ENCODE measurements around the gene SPDYE1.

The SPDYE1 gene

DNA sequence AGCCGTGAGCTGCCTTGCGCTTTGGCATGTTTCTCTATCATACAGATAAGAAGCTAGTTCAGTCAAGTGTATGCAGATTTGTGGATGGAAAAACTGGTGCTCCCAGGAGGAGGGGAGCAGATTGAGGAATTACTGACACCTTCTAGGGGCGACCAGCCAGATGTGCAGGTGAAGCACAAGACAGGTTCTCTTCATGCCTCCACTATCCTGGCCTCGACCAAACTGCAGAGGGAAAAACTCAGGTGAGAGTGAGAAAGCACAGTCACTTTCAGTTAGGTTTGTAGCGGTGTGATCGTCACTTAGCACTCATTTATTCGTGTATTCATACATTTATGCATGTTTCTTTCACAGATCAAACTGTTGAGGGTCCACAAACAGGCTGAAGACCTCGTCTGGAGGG is 46.2 kb downstream of the SPDYE1 start:
- H3K27ac ChIP-seq (ENCODE audit: low read depth, low read length) = peak overlapping the region; percentile 71
- H3K36me3 ChIP-seq (ENCODE audit: control insufficient read depth in 1 of 2, insufficient read depth in 2 of 2, low read length in 2 of 2) = peaks cover 6 to 13% of the 10 kb centered on the region in 2 donors
- H3K9me3 ChIP-seq (ENCODE audit: control insufficient read depth in 1 of 2, low read length in 2 of 2) = no peaks in the 10 kb centered on the region
- H3K4me1 ChIP-seq (ENCODE audit: control insufficient read depth in 1 of 2, insufficient read depth in 2 of 2, low read length in 2 of 2) = peaks cover 28 to 35% of the 10 kb centered on the region in 2 donors
- peak overlapping the region; percentile 90 to 92 for H3K4me3 ChIP-seq (ENCODE audit: low read depth in 1 of 2, low read length in 2 of 2)
- H3K9ac ChIP-seq (ENCODE audit: low read depth in 1 of 2, low read length in 2 of 2) = peak overlapping the region; percentile 87 to 98
- H3K27me3 ChIP-seq (ENCODE audit: control insufficient read depth in 1 of 2, insufficient read depth in 2 of 2, low read length in 2 of 2) = no peaks in the 10 kb centered on the region

DNA sequence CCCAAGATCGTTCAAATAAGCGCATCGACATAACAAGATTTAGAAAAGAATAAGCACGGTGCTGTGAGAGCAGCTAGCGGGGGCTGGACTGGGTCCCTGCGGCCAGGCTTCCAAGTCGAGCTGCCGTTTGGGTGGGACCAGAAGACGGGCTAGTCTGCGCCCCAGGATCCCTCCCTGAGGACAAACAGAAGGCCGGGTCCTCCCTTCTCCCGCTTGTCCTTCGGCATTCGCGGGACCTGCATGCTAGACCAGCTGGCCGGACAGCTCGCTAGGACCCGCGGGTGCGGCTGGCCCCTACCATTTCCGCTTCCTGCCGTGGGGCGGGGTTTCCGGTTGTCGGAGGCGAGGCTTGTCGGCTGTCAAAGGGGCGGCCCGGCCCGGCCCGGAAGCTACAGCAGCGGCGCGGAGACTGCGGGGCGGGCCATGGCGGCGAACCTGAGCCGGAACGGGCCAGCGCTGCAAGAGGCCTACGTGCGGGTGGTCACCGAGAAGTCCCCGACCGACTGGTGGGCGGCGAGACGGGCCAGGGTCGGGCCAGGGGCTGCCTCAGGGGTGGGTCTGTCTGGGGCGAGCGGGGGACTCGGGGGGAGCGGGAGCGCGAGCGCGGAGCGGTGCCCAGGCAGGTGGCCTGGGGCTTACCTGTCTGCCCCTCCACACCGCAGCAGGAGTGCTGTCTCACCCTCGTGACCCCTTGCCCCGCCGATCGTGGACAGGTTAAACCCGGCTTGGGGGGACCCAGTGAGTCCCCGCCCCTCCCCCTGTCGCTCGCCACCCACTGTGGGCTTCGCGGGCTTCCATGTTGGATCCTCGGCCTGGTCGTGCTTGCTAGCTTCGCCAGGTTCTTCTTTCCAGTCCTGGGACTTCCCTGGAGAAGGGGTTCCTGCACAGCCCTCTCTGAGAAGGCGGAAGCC is 46.9 kb downstream of the SPDYE1 start, which contains the start of gene DBNL:
TSS of gene DBNL (plus strand) at position 388 of the 911 bp plus-strand sequence. CDS start at position 424, 36 bp downstream.
- H3K27ac ChIP-seq (ENCODE audit: low read depth, low read length) = peak within 1 kb of the TSS; percentile 85
- peak within 1 kb of the TSS; percentile 87 to 98 for H3K9ac ChIP-seq (ENCODE audit: low read depth in 1 of 2, low read length in 2 of 2)
- peaks cover 28 to 35% of the 10 kb centered on the region in 2 donors for H3K4me1 ChIP-seq (ENCODE audit: control insufficient read depth in 1 of 2, insufficient read depth in 2 of 2, low read length in 2 of 2)
- no peaks in the 10 kb centered on the region for H3K9me3 ChIP-seq (ENCODE audit: control insufficient read depth in 1 of 2, low read length in 2 of 2)
- H3K27me3 ChIP-seq (ENCODE audit: control insufficient read depth in 1 of 2, insufficient read depth in 2 of 2, low read length in 2 of 2) = no peaks in the 10 kb centered on the region
- peaks cover 7 to 16% of the 10 kb centered on the region in 2 donors for H3K36me3 ChIP-seq (ENCODE audit: control insufficient read depth in 1 of 2, insufficient read depth in 2 of 2, low read length in 2 of 2)
- H3K4me3 ChIP-seq (ENCODE audit: low read depth in 1 of 2, low read length in 2 of 2) = peak within 1 kb of the TSS; percentile 90 to 92

DNA sequence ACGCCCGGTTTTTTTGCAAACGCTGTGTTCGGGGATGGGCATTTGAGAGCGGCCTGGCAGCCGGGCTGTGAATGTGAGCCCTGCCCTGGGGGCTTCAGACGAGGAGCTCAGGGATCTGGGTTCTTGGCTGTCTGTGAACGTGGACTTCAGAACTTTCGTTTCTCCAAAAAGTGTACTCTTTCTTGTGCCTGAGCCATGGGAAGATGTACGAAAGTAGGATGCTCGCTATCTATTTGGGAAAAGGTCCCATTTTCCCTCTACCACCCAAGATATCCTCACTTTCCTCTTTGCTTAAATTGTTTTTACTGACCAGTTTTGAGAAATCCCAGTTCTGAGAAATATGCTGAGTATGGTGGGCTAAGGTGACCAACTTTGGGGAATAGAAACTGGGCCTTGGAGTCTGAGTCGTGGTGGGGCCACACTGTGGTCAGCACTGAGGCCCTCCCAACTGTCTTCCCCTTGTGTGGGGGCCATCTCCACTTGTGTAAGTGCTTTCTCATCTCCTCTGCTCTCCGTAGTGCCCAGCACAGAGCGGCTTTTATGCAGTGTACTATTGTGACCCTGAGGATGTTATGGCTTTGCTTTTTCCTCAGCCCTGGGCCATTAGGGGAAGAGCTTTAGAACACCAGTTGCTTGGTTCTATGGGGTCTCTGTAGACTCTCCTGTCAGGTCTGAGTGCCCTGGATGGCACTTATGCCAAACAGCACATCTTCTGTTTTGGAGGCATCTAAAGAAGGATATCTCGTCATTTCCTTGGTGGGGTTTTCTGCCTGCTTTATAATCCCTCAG is 47.7 kb downstream of the SPDYE1 start:
- H3K4me3 ChIP-seq (ENCODE audit: low read depth in 1 of 2, low read length in 2 of 2) = peak overlapping the region; percentile 90 to 92
- H3K9ac ChIP-seq (ENCODE audit: low read depth in 1 of 2, low read length in 2 of 2) = peak overlapping the region; percentile 87 to 98
- peak overlapping the region; percentile 85 for H3K27ac ChIP-seq (ENCODE audit: low read depth, low read length)
- no peaks in the 10 kb centered on the region for H3K27me3 ChIP-seq (ENCODE audit: control insufficient read depth in 1 of 2, insufficient read depth in 2 of 2, low read length in 2 of 2)
- peaks cover 28 to 35% of the 10 kb centered on the region in 2 donors for H3K4me1 ChIP-seq (ENCODE audit: control insufficient read depth in 1 of 2, insufficient read depth in 2 of 2, low read length in 2 of 2)
- no peaks in the 10 kb centered on the region for H3K9me3 ChIP-seq (ENCODE audit: control insufficient read depth in 1 of 2, low read length in 2 of 2)
- H3K36me3 ChIP-seq (ENCODE audit: control insufficient read depth in 1 of 2, insufficient read depth in 2 of 2, low read length in 2 of 2) = peaks cover 15 to 24% of the 10 kb centered on the region in 2 donors

DNA sequence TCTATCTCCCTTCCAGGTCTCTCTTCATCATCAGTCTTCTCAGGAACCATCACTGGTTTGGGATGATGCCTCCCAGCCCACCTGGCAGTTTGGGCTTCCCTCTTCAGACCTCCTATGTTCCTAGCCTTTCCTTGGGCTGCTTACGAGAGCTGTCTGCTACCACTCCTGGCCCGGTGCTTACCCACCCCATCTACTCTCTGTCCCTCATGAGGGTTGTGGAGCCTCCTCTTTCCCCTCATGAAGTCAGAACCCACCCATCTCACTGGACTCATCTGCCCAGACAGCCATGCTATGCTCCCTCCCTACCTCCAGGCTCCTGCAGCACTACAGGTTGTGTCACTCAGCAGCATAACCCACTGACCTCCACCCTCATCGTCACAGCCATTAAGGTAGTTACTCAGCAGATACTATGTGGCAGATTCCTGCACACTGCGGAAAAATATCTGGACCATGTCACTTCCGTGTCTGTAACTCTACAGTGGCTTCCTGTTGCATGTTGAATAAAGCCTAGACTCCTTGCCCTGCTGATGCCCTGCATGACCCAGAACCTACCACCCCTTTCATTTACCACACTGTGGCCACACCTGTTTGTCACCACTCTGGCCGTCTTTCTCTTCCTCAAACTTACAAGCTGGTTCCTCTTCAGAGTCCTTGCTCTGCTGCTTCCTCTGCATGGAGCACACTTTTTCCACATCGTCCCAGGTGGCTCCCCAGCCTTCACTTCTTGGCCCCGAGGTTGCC is 48.8 kb downstream of the SPDYE1 start:
- H3K9ac ChIP-seq (ENCODE audit: low read depth in 1 of 2, low read length in 2 of 2) = no peak overlapping the region
- H3K4me3 ChIP-seq (ENCODE audit: low read depth in 1 of 2, low read length in 2 of 2) = peak overlapping the region in 1 of 2 donors; percentile 2
- H3K36me3 ChIP-seq (ENCODE audit: control insufficient read depth in 1 of 2, insufficient read depth in 2 of 2, low read length in 2 of 2) = peaks cover 24 to 35% of the 10 kb centered on the region in 2 donors
- H3K4me1 ChIP-seq (ENCODE audit: control insufficient read depth in 1 of 2, insufficient read depth in 2 of 2, low read length in 2 of 2) = peaks cover 28 to 35% of the 10 kb centered on the region in 2 donors
- H3K27me3 ChIP-seq (ENCODE audit: control insufficient read depth in 1 of 2, insufficient read depth in 2 of 2, low read length in 2 of 2) = no peaks in the 10 kb centered on the region
- no peak overlapping the region for H3K27ac ChIP-seq (ENCODE audit: low read depth, low read length)
- H3K9me3 ChIP-seq (ENCODE audit: control insufficient read depth in 1 of 2, low read length in 2 of 2) = no peaks in the 10 kb centered on the region

DNA sequence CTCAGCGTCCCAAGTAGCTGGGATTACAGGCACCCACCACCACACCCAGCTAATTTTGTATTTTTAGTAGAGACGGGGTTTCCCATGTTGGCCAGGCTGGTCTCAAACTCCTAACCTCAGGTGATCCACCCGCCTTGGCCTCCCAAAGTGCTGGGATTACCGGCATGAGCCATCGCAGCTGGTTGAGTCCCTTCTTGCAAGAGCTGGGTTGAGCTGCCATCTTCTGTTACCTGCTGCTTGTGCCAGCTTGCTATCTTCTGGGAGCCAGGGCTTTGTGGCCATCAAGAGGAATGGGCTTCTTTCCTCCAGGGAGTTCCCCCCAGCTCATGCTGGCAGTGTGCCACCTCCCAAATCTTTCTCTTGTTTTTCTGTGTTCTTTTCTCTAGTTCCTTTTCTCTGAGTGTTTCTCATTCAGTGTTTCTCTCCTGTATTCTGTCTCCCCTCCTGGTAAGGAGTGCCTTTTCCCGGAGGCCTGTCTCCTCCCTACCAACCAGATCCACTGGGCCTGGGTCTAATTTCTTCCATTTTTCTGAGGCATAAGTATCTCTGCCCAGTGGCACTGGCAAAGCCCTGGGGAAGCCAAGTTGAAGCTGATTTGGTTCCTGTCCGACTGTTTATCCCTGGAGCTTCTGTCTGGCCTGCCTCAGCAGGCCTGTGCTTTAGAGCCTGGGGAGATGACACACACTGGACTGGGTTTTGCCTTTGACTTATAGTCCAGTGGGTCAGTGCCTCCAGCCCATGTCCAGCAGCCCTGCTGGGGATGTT is 50.5 kb downstream of the SPDYE1 start:
- Histone ChIP-seq H3K4me1 (ENCODE audit: control insufficient read depth in 1 of 2, insufficient read depth in 2 of 2, low read length in 2 of 2) (peaks cover 28 to 35% of the 10 kb centered on the region in 2 donors), H3K27me3 (ENCODE audit: control insufficient read depth in 1 of 2, insufficient read depth in 2 of 2, low read length in 2 of 2) (no peaks in the 10 kb centered on the region), H3K27ac (ENCODE audit: low read depth, low read length) (no peak overlapping the region), H3K4me3 (ENCODE audit: low read depth in 1 of 2, low read length in 2 of 2) (no peak overlapping the region), H3K9ac (ENCODE audit: low read depth in 1 of 2, low read length in 2 of 2) (no peak overlapping the region), H3K36me3 (ENCODE audit: control insufficient read depth in 1 of 2, insufficient read depth in 2 of 2, low read length in 2 of 2) (peaks cover 30 to 48% of the 10 kb centered on the region in 2 donors), H3K9me3 (ENCODE audit: control insufficient read depth in 1 of 2, low read length in 2 of 2) (no peaks in the 10 kb centered on the region)

DNA sequence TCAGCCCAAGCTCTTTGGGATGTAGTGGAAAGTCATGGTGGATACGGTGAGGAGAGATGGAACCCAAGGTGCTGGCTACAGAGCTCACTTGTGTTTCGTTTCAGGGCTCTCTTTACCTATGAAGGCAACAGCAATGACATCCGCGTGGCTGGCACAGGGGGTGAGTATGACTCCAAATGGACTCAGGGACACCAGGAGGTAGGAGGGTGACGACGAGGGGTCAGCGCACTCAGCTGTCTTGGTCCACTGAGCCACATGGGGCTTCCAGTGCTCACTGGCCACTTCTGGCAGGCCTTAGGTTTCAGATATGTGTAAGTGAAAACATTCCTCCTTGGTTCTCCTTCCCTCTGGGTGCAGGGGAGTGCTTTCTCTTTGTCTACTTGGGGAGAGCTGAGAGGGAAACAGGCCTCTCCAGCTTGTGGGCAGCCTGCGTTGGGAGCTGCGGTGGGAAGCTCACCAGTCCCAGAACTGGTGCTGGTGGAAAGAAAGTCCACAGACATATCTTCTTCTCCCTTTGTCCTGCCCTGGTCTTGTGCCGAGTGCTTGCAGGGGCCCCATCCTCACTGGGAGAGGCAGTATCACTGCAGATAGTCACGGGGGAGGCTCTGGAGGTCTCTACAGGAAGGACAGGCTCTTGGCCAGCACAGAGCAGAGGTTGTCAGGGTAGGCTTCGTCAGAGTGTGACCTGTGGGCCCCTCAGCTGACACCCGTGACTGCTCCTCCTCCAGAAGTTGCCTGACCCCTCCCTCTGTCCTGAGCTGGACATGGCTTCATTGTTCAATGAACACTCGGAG is 52.6 kb downstream of the SPDYE1 start:
- Histone ChIP-seq H3K27me3 (ENCODE audit: control insufficient read depth in 1 of 2, insufficient read depth in 2 of 2, low read length in 2 of 2) (no peaks in the 10 kb centered on the region), H3K9me3 (ENCODE audit: control insufficient read depth in 1 of 2, low read length in 2 of 2) (no peaks in the 10 kb centered on the region), H3K4me3 (ENCODE audit: low read depth in 1 of 2, low read length in 2 of 2) (no peak overlapping the region), H3K27ac (ENCODE audit: low read depth, low read length) (no peak overlapping the region), H3K9ac (ENCODE audit: low read depth in 1 of 2, low read length in 2 of 2) (no peak overlapping the region), H3K36me3 (ENCODE audit: control insufficient read depth in 1 of 2, insufficient read depth in 2 of 2, low read length in 2 of 2) (peaks cover 30 to 58% of the 10 kb centered on the region in 2 donors), H3K4me1 (ENCODE audit: control insufficient read depth in 1 of 2, insufficient read depth in 2 of 2, low read length in 2 of 2) (peaks cover 20 to 23% of the 10 kb centered on the region in 2 donors)

DNA sequence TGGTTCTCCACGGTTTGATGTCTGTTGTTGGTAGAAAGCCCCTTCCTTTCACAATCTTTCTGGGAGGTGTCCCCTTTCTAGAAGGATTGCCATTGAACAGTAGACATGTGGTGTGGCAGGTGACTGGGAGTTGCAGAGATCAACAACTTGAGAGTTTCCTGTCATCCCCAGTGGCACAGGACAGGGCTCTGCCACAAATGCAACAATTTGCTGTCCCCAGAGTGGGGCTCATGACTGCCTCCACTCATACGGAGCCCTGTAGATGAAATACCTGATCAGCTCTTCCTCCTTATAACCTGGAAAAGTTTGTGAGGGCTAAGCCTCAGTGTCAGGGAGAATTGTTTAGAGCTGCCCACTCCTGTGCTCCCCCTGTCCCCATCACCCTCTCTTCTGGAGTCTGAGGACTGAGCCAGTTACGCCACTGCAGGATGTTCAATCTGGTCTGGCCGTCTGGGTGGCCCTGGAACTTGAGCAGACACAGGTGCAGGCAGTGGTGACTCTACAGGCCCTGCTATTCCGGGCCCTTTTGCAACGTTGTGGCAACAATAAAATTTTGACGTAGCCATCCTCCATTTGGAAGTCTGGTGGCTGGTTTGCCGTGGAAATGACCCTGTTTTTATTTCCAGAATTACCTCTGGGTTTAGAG is 53.3 kb downstream of the SPDYE1 start:
- no peak overlapping the region for H3K27ac ChIP-seq (ENCODE audit: low read depth, low read length)
- no peak overlapping the region for H3K9ac ChIP-seq (ENCODE audit: low read depth in 1 of 2, low read length in 2 of 2)
- peaks cover 12 to 16% of the 10 kb centered on the region in 2 donors for H3K4me1 ChIP-seq (ENCODE audit: control insufficient read depth in 1 of 2, insufficient read depth in 2 of 2, low read length in 2 of 2)
- H3K9me3 ChIP-seq (ENCODE audit: control insufficient read depth in 1 of 2, low read length in 2 of 2) = no peaks in the 10 kb centered on the region
- H3K36me3 ChIP-seq (ENCODE audit: control insufficient read depth in 1 of 2, insufficient read depth in 2 of 2, low read length in 2 of 2) = peaks cover 30 to 64% of the 10 kb centered on the region in 2 donors
- no peak overlapping the region for H3K4me3 ChIP-seq (ENCODE audit: low read depth in 1 of 2, low read length in 2 of 2)
- H3K27me3 ChIP-seq (ENCODE audit: control insufficient read depth in 1 of 2, insufficient read depth in 2 of 2, low read length in 2 of 2) = no peaks in the 10 kb centered on the region

DNA sequence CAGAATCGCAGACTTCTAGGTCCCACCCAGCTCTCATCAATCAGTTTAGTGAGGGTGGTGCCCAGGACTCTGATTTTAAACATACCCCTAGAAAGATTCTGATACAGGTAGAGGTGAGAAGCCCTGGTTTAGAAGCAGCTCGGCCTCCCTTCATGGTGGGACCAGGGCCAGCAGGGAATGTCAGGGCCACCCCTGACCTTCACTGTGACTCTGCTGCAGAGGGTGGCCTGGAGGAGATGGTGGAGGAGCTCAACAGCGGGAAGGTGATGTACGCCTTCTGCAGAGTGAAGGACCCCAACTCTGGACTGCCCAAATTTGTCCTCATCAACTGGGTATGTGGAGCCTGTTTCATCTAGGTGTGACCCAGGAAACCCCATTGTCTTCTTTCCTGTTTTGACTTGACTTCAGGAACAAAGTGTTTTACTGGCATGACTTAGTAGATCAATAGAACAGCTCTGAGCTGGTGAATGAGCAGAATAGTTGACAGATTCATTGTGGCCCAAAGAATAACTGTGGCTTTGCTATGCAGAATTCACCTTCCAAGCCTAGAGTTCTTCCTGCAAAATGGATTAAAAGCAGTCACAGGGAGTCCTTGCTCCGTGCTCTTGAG is 54.0 kb downstream of the SPDYE1 start:
- H3K27me3 ChIP-seq (ENCODE audit: control insufficient read depth in 1 of 2, insufficient read depth in 2 of 2, low read length in 2 of 2) = no peaks in the 10 kb centered on the region
- H3K9ac ChIP-seq (ENCODE audit: low read depth in 1 of 2, low read length in 2 of 2) = no peak overlapping the region
- H3K36me3 ChIP-seq (ENCODE audit: control insufficient read depth in 1 of 2, insufficient read depth in 2 of 2, low read length in 2 of 2) = peaks cover 32 to 67% of the 10 kb centered on the region in 2 donors
- H3K9me3 ChIP-seq (ENCODE audit: control insufficient read depth in 1 of 2, low read length in 2 of 2) = no peaks in the 10 kb centered on the region
- H3K27ac ChIP-seq (ENCODE audit: low read depth, low read length) = no peak overlapping the region
- H3K4me1 ChIP-seq (ENCODE audit: control insufficient read depth in 1 of 2, insufficient read depth in 2 of 2, low read length in 2 of 2) = peaks cover 6 to 9% of the 10 kb centered on the region in 2 donors
- H3K4me3 ChIP-seq (ENCODE audit: low read depth in 1 of 2, low read length in 2 of 2) = no peak overlapping the region

Data from duodenal mucosa (tissue), 2 donors.